ENCODE data around the gene UCP3.
"Not testable (repeated sequence)": the region's sequence is repeated elsewhere in the genome, so short reads cannot be mapped to it uniquely, and the experiment has no call there.

The UCP3 gene

DNA sequence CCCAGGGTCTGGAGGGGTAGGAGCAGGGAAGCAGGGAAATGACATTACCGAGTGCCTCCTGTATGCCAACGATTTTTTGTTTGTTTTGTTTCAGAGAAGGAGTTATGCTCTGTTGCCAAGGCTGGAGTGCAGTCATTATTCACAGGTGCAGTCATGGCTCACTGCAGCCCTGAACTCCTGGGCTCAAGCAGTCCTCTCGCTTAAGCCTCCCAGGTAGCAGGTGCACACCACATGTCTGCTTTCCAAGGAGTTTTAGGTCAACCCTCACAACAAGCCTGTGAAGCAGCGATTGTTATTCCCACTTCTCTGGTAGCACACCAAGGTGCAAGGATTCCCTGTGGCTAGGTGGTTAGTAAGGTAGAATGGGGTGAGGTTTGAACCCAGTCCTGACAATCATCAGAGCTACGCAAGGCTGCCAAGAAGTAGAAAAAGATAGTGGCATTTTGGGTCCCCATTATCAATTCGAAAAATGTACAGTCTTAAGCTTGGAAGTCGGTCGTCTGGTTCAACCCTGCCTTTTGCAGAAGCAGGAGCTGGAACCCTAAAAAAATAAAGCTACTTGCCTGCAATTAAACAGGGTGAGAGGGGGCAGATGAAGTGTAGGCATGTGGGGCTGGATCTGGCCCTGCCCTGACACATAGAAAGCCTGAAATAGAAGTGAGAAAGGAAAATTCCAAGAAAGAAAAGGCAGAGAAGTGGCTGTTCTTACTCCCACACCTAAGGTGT, 9.1 kb downstream of the UCP3 start:
- no peak for DNase-seq

DNA sequence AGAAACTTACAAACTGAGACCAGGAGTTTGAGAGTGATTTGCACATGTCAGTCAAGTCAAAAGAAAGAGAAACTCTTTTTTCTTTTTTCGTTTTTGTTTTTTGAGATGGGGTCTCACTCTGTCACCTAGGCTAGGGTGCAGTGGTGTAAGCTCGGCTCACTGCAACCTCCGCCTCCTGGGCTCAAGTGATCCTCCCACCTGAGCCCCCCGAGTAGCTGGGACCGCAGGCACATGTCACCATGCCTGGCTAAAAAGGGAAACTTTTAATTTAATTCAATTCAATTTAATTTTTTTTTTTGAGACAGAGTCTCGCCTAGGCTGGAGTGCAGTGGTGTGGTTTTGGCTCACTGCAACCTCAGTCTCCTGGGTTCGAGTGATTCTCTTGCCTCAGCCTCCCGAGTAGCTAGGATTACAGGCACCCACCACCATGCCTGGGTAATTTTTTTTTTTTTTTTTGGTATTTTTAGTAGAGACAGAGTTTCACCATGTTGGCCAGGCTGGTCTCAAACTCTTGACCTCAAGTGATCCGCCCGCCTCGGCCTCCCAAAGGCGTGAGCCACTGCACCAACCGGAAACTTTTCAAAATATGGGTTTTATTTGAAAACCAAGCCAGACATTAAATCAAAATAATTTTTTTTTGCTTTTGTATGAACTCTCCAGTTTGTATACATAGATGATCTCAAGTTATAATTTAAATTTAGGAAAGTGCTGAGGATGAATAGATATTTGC, 9.9 kb downstream of the UCP3 start:
- no peak for DNase-seq

DNA sequence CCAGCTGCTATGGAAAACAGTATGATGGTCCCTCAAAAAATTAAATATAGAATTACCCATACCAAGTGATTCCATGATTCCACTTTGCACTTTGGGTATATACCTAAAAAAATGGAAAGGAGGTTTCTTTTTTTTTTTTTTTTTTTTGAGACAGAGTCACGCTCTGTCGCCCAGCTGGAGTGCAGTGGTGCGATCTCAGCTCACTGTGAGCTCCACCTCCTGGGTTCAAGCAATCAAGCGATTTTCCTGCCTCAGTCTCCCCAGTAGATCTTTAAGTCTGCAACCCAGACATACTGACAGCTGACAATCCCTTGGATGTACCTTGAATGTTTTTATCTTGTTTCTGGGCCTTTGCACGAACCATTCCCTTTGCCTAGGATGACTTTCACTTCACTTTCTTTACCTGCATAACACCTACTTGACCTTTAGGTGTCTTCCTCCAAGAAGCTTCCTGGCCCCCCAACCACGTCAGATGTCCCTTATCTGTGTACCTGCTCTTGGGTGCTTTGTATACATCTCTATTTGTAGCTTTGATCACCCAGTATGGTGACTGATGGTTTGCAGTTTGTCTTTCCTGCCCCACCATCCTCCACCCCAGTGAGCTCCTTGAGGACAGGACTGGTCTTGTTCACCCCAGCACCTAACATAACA, 11.6 kb downstream of the UCP3 start:
- no peak for DNase-seq

DNA sequence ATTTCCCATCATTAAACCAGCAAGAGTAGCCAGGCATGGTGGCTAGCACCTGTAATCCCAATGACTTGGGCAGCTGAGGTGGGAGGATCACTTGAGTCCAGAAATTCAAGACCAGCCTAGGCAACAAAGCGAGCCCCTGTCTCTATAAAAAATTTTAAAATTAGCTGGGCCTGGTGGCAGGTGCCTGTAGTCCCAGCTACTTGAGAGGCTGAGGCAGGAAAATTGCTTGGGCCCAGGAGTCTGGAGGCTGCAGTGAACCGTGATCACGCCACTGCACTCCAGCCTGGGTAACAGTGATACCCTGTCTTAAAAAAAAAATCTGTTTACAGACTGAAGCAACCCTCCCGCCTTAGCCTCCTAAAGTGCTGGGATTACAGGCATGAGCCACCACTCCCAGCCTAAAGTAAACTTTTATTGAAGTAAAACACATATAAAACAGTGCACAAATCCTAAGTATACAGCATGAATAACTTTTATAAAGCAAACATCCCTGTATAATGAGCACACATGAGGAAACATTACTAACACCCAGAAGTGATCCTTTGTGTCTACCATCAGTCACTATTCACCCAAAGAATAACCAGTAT, 12.6 kb downstream of the UCP3 start:
- no peak for DNase-seq

DNA sequence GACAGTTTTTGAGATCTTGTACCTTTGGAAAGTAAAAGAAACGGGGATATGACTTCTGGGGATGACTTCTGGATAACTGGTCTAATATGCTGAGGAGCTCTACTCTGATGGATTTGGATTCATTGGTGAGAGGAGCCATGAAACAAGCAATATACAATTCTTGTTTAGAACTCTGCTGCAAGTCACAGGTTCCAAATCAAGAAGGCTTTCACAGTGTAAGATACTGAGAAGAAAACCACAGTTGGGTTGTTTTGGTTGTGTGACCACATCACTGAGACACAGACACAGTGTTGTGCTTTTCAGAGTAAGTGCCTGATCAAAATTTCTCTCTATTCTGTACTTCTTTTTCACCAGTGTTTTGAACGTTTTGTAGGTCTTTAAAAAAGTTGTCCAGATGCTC, 13.2 kb downstream of the UCP3 start:
- peak; percentile 95 for DNase-seq

GRCh38 chr11:73995247-73995646, 13.6 kb downstream of the UCP3 start:
- DNase-seq: peak; percentile 95

- DNase-seq: no peak
Measured at GRCh38 chr11:73991471-73992006, 17.3 kb downstream of the UCP3 start.

DNA sequence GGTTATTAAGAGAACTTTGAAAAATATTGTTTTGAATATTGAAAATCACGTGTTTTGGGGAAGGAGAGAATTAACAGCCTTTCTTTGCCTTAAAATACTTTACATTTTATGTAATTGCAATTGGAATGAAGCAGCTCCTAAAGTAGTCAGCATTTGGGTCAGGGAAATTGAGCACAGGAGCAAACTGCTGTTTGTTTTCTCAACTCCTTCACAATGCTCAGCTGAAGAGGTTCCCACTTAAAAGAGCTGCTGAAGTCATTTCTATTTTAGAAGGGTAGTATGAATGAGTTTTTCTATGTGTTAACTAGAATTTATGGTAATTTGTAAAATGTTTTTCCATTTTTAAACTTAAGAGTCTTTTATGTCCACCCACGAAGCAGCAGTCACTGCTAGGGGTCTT, 18.2 kb downstream of the UCP3 start:
- no peak for DNase-seq

DNA sequence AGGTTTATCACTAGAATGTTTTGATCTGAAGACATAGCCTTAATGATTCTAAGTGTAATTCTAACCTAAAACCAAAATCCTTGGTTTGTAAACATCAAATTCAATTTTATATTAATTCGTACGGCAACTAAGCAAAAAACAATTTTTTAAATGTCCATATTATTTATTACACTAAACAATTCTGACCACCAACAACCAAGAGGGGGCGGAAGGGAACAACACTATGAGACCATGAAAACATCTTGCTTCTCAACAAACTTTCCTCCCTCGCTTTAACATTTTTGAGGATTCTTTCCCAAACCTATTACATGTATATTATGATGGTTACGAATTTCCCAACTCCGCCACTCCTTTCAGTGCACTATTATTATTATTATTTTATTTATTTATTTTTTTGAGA, 19.7 kb downstream of the UCP3 start:
- no peak for DNase-seq

DNA sequence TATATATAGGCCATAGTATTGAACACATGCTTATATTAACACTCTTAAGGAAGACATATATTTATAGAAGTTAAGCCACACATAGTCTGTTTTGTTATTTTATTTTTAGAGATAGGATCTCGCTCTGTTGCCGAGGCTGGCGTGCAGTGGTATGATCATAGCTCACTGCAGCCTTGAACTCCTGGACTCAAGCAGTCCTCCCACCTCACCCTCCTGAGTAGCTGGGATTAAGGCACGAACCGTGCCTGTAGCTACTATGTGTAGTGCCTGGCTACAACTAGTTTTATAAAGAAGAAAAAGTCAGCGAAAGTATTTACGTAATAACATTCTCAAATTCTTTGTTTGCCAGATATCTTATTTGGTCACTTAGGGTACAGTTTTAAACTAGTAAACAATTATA, 20.7 kb downstream of the UCP3 start:
- no peak for DNase-seq

- not testable (repeated sequence) for DNase-seq
Measured at GRCh38 chr11:73985661-73986060, 23.2 kb downstream of the UCP3 start.

DNA sequence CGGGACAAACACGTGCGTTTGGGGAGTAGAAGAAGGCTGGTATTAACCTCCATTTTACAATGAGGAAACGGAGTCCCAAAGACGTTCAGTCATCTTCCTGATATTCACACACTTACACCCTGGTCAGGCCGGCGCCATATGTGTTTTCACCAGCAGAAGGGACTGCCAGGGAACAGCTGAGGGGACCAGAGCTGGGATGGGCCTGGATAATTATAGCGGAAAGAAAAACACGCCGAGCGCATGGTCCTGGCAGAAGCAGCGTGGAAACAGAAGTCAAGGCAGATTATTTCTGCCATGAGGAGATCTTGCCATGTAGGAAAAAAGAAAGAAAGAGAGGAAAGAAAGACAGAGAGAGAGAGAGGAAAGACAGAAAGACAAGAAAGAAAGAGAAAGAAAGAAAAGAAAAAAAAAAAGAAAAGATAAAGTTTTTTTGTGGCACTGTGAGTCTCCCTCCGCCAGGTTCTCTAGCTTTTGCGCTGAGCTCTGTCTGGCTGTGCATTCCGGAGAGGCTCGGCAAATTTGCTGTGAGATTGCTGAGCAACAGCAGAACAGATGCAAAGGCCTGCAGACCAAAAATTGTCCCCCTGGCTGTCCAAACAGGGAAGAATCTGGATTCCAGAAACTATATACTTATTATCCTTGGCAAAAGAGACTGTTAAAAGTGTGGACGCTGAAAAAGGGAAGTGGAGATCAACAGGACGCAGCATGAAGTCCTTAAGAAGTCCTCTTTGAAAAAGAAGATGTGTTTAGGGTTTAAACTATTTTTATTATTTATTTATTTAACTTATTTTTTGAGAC, 24.9 kb downstream of the UCP3 start:
- DNase-seq: no peak

DNA sequence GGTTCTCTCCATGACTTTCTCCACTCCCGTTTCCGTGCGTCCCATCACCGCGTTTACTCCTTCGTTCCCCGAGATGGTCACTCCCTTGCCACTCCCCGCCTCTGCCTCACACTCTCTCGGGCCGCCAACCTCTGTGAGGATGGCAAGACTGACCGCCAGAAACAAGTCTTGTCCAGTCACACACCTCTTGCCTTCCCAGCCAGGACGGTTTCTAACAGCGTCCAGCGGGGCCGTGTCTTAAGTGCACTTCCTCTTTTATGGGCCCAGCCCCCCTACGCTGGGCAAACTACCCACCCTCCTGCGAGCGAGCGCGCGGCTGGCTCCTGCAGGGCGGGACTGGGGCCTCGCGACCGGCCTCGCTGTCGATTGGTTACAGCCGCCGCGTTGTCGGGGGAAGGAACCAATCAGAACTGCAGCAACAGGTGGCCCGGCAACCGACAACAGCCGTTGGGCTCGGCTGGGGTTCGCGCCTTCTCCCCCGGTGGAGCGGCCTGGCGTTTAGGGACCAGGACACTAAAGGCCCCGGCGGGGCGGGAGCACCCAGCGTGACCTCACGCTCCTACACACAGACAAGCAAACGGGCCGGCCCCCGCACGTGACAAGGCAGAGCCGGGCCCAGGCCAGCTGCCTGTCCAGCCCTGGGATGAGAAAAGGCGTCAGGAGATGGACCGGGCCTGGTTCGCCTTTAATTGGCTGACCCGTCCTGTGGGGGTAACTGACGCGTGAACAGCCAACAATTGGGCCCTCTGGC, 25.7 kb downstream of the UCP3 start:
- DNase-seq: peak; percentile 97

- DNase-seq: peak; percentile 94
Measured at GRCh38 chr11:73982595-73982989, 26.3 kb downstream of the UCP3 start, which contains the start of gene UCP2. Gene UCP2, minus strand, starts transcription at chr11:73982843. Its CDS starts 4,465 bp downstream, at chr11:73978378.

DNA sequence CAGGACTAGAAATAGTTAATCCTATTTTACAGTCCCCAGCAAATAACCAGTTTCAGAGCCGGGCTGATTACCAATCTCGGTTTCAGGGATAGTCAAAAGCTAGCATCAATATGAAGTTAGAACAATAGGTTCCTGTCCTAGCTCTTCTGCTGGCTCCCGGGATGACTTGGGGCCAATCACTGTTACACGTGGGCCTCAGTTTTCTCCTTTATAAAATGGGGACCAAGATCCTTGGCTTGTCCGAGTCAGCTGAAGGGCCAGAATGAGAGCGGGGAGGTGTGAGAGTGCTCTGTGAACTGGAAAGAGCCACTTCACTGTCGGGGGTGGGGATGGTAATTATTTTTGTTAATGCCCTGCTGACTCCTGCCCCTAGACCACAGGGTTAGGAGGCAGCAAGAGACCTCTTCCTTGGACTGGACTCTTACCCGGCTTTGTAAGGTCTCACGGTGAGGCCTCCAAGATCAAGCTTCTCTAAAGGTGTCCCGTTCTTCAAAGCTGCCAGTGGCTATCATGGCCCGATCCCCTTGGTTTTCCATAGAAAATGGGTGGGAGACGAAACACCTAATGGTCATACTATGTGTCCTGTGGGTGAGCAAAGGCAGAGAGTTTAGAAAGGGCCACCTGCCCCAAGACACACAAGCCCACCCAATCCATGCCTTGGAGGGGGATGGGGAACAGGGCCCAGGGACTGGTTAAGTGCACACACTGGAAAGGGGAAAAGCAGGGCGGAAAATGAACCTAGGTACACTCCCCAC, 27.7 kb downstream of the UCP3 start:
- DNase-seq: peak; percentile 29

DNA sequence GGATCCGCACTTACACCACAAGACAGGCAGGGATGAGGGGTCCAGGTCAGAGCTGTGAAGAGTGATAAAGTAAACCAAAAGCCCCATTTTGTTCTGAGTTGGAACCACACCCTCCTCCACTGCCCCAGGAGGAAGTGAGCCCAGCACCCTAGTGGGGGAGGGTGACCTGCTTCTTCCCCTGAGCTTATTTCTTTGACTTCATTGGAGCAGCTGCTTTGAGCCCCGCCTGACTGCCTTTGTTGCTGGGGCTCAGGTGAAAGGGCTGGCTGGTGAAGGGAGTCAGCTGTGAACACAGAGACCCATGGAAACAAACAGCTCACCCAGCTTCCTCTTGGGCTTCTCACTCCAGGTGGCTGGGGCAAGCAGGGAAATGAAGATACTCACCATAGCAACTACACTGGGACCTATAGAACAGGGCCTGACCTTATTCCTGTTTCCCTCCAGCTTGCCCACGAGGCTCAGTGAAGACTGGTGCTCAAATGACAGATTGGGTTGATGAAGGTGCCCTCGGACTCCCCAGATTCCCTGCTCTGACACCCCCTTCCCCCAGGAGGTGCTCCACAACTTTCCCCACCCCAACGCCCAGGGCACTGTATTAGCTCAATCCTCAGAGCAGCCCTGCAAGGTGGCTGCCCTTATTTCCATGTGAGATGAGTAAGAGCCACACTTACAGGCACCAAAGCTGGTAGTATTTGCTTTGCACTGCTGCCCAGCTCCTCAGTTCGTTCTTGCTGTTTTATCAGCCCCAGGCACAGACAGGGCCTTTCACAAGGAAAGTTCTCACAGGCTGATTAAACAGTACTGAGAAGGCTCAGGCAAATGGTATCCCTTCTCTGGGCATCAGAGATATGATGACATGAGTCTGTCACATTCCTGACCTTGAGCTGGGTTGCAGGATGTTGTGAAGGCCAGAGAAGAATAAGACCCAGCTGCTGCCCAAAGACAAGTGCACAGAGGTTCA, 28.6 kb downstream of the UCP3 start:
- DNase-seq: peak; percentile 94

DNA sequence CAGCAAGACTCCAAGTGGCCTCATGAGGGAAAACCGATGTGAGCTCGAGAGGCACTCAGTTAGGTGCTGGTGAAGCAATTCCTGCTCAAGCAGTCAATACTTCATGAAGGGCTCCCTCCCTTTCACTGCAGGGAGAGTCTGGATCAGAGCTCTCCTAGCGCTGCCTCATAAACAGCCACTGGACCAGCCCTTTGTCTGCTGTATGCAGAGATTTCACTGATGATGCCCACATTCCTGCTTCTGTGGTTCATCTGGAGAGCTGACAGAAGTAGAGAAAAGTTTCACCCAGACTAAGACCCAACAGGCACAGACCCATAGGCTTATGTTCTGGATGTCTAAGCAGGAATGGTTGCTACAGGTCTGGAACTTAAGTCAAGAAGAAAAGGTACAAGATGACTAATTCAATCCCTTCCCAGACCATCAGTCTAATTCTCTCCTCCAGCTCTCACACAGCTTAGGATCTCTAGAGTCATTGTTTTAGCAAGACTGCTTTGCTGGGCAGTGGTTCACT, 30.3 kb downstream of the UCP3 start:
- no peak for DNase-seq

DNA sequence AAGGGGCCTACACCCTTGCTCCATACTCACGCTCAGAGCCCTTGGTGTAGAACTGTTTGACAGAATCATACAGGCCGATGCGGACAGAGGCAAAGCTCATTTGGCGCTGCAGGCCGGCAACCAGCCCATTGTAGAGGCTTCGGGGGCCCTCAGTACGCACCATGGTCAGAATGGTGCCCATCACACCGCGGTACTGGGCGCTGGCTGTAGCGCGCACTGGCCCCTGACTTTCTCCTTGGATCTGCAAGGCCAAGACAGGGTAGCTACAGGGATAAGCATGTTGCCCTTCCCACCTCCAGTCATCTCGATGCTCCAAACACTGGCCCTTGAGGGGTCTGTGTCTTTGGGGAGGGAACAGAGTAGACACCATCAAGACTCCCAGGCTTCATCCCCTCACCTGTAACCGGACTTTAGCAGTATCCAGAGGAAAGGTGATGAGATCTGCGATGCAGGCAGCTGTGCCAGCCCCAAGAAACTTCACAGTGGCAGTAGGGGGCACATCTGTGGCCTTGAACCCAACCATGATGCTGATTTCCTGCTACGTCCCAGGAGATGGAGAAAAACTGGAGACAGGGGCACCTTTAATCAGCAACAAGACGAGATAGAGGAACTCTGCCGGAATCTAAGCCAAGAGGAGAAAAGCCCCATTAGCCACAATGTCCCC, 30.9 kb downstream of the UCP3 start:
- no peak for DNase-seq
